Activated CD4-positive, CD25-positive, alpha-beta regulatory T cell treated with anti-CD3 and anti-CD28 coated beads, Interleukin-2, amount 50 U/mL, for 24 hours (primary cell): Measurements from ENCODE around the gene PHLDA2.
A peak's percentile ranks its signal among the peaks of the same experiment; 100 is the strongest.

Experiments used
- ATAC-seq, 2 donors: fragments of 150-1000 bp; cut with Tn5 transposase; one replicate each; pipeline ENCODE4 v1.10.0; 2021; ENCODE audit warnings: mild to moderate bottlenecking in 1 of 2, moderate library complexity in 1 of 2

Gene PHLDA2

DNA sequence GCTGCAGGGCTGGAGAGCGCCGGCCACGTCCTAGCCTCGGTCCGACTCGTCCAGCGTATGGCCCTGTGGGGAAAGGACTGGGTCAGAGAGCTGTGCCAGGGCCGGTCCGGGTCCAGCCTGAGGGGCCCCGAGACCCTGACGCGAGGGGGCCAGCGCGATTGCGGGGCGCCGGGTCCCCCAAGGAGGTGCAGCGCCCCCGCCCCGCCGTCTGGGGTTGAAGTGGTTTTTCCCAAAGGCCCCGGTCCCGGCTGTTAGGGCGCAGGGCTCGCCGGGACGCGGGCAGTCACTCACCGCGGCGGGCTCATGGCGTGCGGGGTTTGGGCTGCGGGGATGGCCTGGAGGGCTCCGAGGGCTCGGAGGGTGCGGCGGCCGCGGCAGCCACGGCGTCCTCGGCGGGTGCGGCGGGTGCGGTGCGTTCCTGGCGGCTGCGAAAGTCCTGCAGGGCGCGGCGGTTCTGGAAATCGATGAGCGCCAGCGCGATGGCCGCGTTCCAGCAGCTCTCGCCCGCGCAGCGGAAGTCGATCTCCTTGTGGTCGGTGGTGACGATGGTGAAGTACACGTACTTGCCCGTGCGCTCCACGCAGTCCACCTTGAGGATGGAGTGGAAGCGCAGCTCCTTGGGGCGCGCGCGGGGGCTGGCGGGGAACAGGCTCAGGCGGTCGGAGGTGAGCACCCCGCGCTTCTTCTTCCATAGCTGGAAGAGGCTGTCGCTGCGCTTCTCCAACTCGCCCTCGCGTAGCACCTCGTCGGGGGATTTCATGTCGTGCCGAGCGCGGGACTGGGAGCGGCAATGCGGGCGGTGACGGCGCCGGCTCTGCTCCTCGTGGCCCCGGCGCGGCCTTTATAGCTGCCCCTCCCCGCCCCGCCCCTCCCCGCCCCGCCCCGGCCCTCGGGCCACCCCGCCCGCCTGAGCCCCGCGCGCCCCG is at the start of gene PHLDA2:
PHLDA2 (minus strand) TSS at position 816 of the 926 bp plus-strand sequence; CDS start at position 760, 56 bp downstream.
- peak; percentile 55 for ATAC-seq

GRCh38 chr11:2977113-2977512 is 47.9 kb upstream of the PHLDA2 start:
- no peak for ATAC-seq

DNA sequence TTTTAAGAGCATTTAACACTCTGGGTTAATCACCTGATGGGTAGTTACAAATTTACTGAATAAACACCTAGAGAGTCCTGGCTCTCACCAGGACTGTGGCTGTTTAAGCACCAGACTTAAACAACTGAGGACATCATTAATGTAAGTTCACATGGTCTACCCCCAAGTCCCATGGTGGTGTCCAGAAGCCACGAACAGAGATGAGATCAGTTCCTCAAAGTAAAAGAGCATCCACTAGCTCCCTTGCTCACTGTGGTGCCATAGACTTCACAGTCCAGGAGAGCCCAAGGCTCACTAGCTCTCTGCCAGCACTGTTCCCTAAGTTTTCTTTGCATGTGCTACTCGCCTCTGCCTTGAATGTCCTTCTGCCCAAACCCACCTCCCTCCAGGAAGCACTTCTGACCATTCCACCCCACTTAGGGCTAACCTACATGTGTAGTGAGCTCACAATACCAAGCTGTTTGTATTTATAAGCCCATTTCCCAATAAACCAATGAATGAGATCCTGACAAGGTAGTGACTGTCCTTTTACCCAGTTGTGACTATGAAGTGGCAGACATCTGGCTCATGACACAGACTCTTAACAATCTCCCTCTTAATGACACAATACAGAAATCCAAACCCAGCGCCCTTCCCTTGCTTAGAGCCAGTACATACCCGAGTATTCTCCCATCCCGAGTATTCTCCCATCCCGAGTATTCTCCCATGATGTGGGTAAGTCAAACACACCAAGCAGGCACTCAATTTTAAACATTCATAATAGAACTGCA is 47.3 kb upstream of the PHLDA2 start:
- no peak for ATAC-seq

GRCh38 chr11:2975594-2975993 is 46.4 kb upstream of the PHLDA2 start:
- ATAC-seq, result peak; percentile 65 to 83

GRCh38 chr11:2974272-2974671 is 45.1 kb upstream of the PHLDA2 start:
- ATAC-seq, result no peak

DNA sequence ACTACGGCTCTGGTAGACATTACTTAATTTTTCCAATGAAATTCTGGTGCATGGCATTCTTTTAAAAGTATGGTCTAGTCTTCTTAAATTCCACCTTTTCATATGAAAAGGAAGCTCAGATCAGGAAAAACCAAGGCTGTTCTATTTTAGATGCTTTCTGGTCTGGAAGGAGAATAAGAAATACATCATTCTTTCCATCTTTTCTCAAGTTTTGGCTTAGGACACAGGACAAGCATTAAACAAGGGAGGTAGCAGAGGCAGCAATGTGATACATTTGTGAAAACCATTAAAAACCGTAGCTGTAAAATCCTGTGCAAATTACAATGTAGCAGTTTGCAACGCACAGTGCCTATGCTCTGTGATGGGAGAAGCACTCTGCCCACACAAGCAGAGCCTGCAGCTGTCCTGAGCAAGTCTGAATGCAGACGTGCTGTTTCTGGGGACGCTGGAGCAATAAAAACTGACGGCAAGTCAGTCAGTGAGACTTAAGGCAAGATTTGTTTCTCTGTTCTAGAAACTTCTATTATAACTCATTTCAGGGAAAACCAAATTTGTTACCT is 39.2 kb upstream of the PHLDA2 start:
- no peak for ATAC-seq

DNA sequence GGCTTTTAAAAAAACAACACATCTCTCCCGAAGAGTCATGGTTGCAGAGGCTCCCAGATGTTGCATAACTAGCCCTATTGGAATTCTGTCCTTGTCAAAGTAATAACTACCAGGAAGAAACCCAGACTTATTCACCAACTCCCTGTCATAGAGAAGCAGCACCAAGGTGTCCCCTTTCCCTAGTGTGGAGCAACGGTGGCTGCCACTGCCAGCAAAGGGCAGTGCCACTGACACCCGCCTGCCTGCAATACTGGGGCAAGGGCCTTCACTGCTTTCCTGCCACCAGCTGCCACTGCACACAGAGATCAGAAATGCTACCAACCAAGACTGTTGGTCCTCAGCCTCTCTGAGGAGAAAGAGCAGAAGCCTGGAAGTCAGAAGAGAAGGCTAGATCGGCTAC is 35.6 kb upstream of the PHLDA2 start:
- no peak for ATAC-seq

DNA sequence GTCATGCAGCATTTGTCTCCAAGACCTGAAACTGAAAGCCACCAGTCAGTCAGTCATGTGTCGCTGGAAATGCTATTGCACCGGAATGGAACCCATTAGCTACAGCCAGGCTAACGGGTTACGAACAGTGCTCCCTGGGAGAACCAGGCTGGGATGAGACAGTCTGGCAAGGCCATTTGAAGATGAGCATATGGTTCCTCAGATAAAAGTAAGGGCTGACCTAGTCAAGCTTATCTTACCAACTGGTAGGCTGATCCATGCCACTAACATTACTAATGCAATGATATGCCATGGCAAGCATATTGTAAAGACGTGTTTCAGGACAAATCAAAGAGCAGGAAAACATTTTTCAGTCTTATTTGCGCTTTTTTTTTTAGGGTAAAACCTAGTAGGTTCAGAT is 34.5 kb upstream of the PHLDA2 start:
- ATAC-seq, result no peak

GRCh38 chr11:2963112-2963754 is 34.0 kb upstream of the PHLDA2 start:
- no peak for ATAC-seq

DNA sequence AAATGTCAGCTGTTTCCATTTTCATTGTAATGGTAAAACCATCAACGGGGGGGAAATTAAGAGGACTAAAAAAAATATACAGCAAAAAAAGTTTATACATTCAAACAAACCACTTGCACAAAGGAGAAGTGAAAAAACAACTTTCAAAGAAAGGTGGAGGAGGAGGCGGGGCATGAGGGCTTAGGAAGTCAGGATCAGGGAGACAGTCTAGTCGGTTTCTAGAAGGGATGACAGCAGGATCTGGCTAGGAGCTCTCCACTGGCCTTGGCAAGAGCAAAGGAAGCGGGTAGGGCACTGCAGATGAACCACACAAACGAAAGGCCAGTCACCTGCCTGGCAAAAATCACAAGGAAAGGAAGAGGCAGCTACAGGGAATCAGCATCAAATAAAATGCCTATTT is 31.9 kb upstream of the PHLDA2 start:
- no peak for ATAC-seq

GRCh38 chr11:2960139-2960538 is 30.9 kb upstream of the PHLDA2 start:
- ATAC-seq, result no peak

GRCh38 chr11:2958251-2958650 is 29.0 kb upstream of the PHLDA2 start:
- no peak for ATAC-seq

GRCh38 chr11:2955906-2956476 is 26.8 kb upstream of the PHLDA2 start:
- ATAC-seq, result no peak

DNA sequence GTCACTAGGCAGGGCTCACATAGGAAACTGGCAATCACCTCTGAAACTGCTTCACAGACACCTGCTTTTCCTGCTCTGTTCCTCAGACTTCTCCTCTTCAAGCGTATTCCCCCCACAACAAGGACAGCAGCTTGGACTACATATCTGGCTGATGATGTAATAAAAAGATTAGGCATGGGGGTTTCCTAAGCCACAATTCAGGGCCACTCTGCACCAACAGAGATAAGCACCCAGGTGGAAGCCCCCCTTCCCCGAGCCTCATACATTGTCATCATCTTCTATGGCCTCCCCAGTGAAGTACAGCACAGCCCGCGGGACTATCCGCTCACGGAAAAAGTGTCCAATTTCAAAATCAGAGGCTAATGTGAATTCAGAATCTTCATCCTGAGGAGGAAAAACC is 25.0 kb upstream of the PHLDA2 start:
- ATAC-seq, result no peak

GRCh38 chr11:2952290-2952689 is 23.1 kb upstream of the PHLDA2 start:
- no peak for ATAC-seq

DNA sequence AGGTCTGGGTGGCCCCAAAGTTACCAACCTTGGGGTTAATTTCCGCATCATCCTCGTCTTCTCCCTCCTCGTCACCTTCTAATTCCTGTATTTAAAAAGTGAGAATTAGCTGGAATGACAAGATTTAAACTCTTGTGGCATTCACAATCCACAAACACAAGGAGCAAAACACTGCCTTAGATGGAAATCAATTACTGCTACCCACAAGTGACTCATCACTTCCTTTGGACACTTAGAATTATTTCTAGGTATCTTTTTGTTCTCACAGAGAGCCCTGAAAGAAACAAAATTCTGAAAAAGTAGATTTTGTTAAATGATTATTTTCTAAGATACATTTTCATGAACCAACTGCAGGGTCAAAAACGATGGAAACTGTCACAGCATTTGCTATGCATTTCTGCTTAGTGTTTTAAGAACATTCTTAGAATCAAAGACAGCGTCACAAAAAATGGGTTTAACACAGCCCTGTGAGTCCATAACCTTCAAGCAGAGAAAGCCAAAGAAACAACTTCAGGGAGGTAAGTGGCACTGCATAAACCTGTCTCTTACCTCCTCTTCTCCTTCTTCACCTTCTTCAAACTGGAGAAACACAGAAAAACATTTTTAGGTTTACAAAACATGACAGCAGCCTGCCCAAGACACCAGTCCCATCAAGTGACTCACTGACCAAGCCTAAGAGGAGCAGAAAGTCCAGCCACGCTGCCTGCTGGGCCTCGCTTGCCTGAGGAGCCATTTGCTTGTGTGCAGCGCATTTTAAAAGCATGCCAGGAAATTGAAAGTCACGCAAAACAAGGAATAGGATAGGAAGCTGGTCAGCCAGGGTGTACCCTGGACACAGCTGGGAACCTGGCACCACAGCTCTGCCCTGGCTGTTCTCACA is 22.3 kb upstream of the PHLDA2 start:
- peak in 1 of 2 donors; percentile 43 for ATAC-seq

- no peak for ATAC-seq
Measured at GRCh38 chr11:2950825-2951224, 21.6 kb upstream of the PHLDA2 start.

DNA sequence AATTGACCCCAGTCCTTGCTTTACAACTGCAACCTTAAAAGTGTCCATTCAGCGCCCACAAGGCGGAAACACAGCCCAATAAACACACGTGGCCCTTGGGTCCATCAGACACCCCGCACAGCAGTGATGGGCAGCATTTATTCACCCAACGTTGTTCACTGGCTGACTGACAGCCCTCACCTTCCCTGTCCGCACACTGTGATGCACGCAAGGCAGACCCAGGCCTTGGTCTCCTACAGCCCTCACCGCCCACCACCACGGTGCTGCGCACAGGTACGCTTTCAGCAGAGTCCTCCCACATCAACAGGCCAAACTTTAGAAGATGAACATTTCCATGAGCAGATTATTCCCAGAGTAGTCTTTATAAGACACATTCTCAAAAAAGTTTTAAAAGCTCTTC is 20.7 kb upstream of the PHLDA2 start:
- ATAC-seq, result no peak

DNA sequence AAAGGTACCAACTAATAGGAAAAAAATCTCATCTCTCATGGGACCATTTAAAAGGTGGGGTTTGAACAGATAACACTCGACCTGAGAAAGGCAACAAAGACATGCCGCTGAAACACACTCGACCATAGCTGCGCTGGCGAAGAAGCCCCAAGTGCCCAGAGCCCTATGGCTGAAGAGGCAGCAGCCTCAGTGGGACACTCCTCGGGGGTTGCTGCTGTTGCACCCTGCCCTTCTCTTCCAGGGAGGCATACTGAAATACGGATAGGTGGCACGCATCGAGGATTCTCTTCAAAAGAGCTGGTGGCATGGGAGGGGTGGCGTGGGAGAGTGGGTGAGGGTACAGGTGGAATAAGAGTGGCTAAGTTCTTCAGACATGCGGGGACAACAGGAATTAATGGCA is 18.5 kb upstream of the PHLDA2 start:
- ATAC-seq, result no peak

GRCh38 chr11:2945757-2946287 is 16.6 kb upstream of the PHLDA2 start:
- no peak for ATAC-seq

DNA sequence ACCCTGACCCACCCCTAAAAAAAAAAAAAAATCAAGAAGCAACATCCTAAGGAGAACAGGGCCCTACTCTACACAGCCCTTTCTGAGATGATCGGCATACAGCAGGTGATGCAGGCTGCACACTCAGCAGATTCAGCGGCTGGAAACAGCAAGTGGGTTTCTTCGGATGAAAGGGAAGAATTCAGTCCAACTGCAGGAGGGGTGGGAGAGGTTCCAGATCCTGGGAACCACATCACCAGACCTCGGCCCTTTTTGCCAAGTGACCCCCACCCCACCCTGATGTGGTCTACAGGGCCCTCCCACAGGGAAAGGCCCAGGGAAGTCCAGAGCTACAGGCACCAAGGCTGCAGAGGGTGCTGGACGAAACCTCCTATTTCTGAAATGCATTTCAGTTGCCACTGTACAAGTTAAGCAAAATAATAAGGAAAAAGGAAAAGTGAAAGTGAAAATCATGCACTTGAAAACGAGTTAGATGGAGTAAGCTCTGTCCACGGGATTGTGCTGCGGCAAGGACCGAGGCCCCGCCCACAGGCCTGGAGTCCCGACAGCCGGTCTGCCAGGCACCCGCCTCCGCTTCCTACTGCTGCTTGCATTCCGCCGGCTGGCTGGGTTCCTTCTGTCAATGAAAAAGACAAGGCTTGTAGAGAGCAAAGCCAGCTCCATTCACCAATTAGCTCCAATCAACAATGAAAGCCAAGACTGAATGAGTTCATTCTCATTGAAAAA is 16.0 kb upstream of the PHLDA2 start:
- peak in 1 of 2 donors; percentile 19 for ATAC-seq
